Measurements from ENCODE around the gene HNRNPUL2. TPM values are rescaled to one million over a fixed set of nuclear protein-coding genes. Genes with fewer than 3 reads are reported as not detected.

The HNRNPUL2 gene
- total and polyA plus RNA-seq, 9 of the 15 experiments (the other 6 are each of a cell fraction or from before 2014, with no cell fraction given): 0.89 to 44.3 (median 15.2) TPM

DNA sequence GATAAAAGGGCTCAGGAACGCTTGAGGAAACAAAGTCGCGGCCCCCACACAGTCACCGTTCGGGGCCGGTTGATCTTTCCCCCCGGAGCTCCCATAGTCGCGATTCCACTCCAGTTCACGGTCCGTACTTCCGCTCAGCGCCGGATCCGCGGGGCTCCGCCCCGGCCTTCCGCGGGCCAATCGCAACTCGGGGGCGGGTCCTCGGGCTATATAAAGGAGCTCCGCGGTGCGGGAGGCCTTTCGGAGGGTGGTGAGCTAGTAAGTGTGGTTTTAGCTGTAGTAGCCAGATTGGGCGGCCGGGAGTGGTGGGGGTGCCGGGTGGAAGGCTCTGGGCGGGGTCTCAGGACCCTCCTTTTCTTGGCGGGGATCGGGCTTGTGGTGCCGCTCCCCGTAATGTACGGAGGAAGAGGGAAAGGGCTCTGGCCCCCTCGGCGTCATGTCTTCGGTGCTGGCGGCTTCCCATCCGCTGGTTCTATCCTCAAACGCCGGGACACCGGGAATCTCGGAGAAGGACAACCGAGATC lies 62.1 kb downstream of the HNRNPUL2 start, which contains the start of the genes C11orf98 and CSKMT (continued):
- TF ChIP-seq, protein P1, sequence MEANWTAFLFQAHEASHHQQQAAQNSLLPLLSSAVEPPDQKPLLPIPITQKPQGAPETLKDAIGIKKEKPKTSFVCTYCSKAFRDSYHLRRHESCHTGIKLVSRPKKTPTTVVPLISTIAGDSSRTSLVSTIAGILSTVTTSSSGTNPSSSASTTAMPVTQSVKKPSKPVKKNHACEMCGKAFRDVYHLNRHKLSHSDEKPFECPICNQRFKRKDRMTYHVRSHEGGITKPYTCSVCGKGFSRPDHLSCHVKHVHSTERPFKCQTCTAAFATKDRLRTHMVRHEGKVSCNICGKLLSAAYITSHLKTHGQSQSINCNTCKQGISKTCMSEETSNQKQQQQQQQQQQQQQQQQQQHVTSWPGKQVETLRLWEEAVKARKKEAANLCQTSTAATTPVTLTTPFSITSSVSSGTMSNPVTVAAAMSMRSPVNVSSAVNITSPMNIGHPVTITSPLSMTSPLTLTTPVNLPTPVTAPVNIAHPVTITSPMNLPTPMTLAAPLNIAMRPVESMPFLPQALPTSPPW (CRISPR knock-in tag; IDR thresholded peaks at IDR 0.05): peak; percentile 88
- TF ChIP-seq POLR2H (tag; IDR thresholded peaks at IDR 0.05; ENCODE audit: low read depth) (peak; percentile 98), HMG20B (CRISPR knock-in tag; IDR thresholded peaks at IDR 0.05) (peak; percentile 93), KAT8 (IDR thresholded peaks at IDR 0.05; ENCODE audit: low read depth) (no peak), ZBTB8A (IDR thresholded peaks at IDR 0.05; ENCODE audit: partially characterized antibody) (no peak), TAF7 (tag; IDR thresholded peaks at IDR 0.05) (peak; percentile 76), PRMT5 (CRISPR knock-in tag; IDR thresholded peaks at IDR 0.05) (no peak), ZKSCAN3 (CRISPR knock-in tag; IDR thresholded peaks at IDR 0.05) (no peak), ESRRB (CRISPR knock-in tag; IDR thresholded peaks at IDR 0.05; ENCODE audit: borderline replicate concordance) (0 out of 2 replicates have a peak, but pooled peaks have one; percentile 67), MYC (IDR thresholded peaks at IDR 0.05; ENCODE audit: low read depth, low read length) (peak; percentile 89), MYC (CRISPR knock-in tag; IDR thresholded peaks at IDR 0.05; ENCODE audit: borderline replicate concordance, low read depth) (peak; percentile 82), CSDE1 (IDR thresholded peaks at IDR 0.05) (peak in 1 of 2 experiments; percentile 69; a peak in 2 of 4 replicates), ZNF445 (CRISPR knock-in tag; IDR thresholded peaks at IDR 0.05; ENCODE audit: low read depth) (peak; percentile 84), MBD2 (IDR thresholded peaks at IDR 0.05; ENCODE audit: borderline replicate concordance, low read depth) (peak; percentile 88), ZNF561 (CRISPR knock-in tag; conservative IDR thresholded peaks at IDR 0.05) (peak; percentile 74; the same call in 1 of the 2 replicates), NUFIP1 (IDR thresholded peaks at IDR 0.05; ENCODE audit: partially characterized antibody) (no peak), LCOR (CRISPR knock-in tag; IDR thresholded peaks at IDR 0.05) (peak; percentile 28; the same call in 1 of the 2 replicates), NR3C1 (CRISPR knock-in tag; IDR thresholded peaks at IDR 0.05) (no peak), NONO (IDR thresholded peaks at IDR 0.05; ENCODE audit: low read depth in 2 of 2, low read length in 1 of 2) (peak; percentile 63 to 90; a peak in 3 of 4 replicates), TCF7 (IDR thresholded peaks at IDR 0.05; ENCODE audit: borderline replicate concordance) (peak; percentile 45; the same call in 1 of the 2 replicates), SMARCC2 (IDR thresholded peaks at IDR 0.05; ENCODE audit: low read depth) (no peak)
- TF ChIP-seq, protein P2, sequence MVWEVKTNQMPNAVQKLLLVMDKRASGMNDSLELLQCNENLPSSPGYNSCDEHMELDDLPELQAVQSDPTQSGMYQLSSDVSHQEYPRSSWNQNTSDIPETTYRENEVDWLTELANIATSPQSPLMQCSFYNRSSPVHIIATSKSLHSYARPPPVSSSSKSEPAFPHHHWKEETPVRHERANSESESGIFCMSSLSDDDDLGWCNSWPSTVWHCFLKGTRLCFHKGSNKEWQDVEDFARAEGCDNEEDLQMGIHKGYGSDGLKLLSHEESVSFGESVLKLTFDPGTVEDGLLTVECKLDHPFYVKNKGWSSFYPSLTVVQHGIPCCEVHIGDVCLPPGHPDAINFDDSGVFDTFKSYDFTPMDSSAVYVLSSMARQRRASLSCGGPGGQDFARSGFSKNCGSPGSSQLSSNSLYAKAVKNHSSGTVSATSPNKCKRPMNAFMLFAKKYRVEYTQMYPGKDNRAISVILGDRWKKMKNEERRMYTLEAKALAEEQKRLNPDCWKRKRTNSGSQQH (CRISPR knock-in tag; IDR thresholded peaks at IDR 0.05): peak; percentile 96
- TF ChIP-seq, protein P3, sequence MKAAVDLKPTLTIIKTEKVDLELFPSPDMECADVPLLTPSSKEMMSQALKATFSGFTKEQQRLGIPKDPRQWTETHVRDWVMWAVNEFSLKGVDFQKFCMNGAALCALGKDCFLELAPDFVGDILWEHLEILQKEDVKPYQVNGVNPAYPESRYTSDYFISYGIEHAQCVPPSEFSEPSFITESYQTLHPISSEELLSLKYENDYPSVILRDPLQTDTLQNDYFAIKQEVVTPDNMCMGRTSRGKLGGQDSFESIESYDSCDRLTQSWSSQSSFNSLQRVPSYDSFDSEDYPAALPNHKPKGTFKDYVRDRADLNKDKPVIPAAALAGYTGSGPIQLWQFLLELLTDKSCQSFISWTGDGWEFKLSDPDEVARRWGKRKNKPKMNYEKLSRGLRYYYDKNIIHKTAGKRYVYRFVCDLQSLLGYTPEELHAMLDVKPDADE (conservative IDR thresholded peaks at IDR 0.05; ENCODE audit: control insufficient read depth, low read depth, low read length): peak; percentile 86
- TF ChIP-seq, protein P4, sequence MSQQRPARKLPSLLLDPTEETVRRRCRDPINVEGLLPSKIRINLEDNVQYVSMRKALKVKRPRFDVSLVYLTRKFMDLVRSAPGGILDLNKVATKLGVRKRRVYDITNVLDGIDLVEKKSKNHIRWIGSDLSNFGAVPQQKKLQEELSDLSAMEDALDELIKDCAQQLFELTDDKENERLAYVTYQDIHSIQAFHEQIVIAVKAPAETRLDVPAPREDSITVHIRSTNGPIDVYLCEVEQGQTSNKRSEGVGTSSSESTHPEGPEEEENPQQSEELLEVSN (IDR thresholded peaks at IDR 0.05; ENCODE audit: borderline replicate concordance in 1 of 2, extremely low read depth in 1 of 2, insufficient read depth in 1 of 2, insufficient read length in 1 of 2, low read depth in 1 of 2, low read length in 1 of 2, poor library complexity in 1 of 2, severe bottlenecking in 1 of 2): peak; percentile 2 to 25
